Sciatic nerve (tissue), 2 donors: ENCODE results near the gene CENPA. TPM values are rescaled to one million over a fixed set of nuclear protein-coding genes. Genes with fewer than 3 reads are reported as not detected.
"Not testable (repeated sequence)": the region's sequence is repeated elsewhere in the genome, so short reads cannot be mapped to it uniquely, and the experiment has no call there.

Source experiments
- ATAC-seq: fragments of 200-7000 bp; cut with Tn5 transposase; one replicate; pipeline ENCODE4 v1.9.1; 2020; ENCODE audit warnings: mild to moderate bottlenecking, moderate library complexity
- DNase-seq: peaks from one replicate; pipeline ENCODE4 v3.0.0-alpha.2; 2020; ENCODE audit warnings: low spot score
- intact Hi-C: fragments of 100-400 bp; cut with DNase I; formaldehyde crosslinking; loops from one replicate; pipeline ENCODE4 v1.14.2; 2022
- total RNA-seq: library from RNA; stranded (reverse); fragmentation: NEBNext Ultra II Directional; extraction: Animal tissue kit (Norgen Biotek cat#: 25700); gene quantifications from one replicate; pipeline ENCODE4 v1.2.1, GENCODE V29; 2021
- donor health status: DM: no; HTN: no; CAD: no.
- donor health status: DM: no; HTN: no; CAD: no.

The CENPA gene
- total RNA-seq = 0.31 TPM

DNA sequence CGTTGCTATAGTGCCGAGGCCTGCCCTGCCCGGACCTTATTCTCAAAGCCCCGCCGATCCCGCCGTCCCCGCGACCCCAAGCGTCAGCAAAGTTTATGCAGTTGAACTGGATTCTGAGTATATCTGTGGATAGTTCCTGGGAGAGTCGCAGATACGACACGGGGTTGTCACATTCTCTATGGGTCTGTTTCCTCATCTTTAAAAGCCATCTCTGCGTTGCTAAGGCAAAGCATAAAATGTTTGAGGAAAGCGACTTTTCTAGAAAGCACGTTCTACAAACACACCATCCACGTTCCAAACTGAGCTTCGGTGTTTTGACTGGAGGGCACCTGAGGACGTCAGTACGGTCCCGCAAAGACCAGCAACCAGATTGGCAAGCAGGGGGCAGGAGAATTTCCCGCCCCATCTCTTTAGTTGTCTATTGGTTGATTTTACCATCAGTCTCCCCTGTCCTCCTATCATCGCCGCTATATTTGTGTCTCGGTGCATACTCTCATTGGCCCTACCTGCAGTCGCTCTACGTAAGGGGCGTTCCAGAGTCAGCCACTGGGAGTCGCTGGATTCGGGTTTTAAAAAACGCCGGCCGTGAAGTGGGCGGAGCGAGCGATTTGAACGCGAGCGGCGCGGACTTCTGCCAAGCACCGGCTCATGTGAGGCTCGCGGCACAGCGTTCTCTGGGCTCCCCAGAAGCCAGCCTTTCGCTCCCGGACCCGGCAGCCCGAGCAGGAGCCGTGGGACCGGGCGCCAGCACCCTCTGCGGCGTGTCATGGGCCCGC is at the start of gene CENPA:
Gene CENPA, plus strand, starts transcription at position 626 of the 776 bp plus-strand sequence. Its CDS starts 141 bp downstream, at position 767.
- intact Hi-C loops = no loop called here
- ATAC-seq = peak; percentile 100
- DNase-seq = peak; percentile 98

DNA sequence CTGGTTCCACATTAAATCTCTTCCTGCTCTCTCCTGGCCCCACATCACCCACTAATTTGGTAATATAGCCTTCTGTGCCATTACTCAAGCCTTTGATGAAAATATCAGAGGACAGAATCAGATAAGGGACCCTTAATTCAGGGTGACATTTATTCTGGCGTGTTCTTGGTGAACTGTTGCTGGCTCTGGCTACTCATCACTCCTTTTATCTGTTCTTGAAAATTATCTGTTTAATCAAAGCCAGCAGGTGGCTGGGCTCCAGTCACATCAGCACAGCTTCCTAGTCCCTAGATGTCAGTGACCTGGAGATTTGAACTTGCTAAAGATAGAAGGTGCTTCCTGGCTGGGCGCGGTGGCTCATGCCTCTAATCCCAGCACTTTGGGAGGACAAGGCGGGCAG is 48.6 kb upstream of the CENPA start:
- DNase-seq (no peak), ATAC-seq (no peak)
- intact Hi-C loops = no loop called here

DNA sequence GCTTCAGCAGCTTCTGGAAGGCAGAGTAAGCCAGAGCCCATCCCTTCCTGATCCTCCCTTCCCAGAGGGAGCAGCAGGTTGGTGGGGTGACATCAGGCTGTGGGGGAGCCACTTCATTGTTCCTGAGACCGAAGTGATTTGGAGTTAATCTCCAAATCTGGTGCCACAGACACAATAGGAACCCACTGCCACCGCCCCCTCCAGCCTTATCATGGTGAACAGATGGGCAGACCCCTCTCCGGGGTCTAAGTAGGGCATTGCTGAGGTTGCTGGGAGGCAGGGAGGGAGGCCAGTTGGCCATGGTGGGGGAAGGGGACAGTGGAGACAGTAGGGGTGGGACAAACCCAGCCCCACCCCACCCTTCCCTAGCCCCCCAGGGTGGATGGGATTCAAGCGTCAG is 47.4 kb upstream of the CENPA start:
- intact Hi-C loops = no loop called here
- no peak for ATAC-seq
- DNase-seq = no peak

DNA sequence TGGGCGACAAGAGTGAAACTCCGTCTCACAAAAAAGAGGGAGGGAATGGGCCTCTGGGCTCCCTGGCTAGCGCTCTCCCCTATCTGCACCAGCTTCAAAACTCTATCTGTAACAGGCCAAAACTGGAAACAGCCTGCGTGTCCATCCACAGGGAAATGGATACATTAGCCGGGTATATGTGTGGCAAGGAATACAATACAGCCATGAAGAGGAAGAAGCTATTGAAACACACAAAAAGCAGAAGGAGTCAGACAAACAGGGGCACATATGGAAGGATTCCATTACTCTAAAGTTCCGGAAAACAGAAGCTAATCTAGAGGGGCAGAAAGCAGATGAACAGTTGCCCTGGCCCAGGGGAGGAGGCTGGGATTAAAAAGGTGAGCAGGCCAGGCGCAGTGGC is 46.3 kb upstream of the CENPA start:
- no peak for DNase-seq
- ATAC-seq = no peak
- intact Hi-C loops = no loop called here

DNA sequence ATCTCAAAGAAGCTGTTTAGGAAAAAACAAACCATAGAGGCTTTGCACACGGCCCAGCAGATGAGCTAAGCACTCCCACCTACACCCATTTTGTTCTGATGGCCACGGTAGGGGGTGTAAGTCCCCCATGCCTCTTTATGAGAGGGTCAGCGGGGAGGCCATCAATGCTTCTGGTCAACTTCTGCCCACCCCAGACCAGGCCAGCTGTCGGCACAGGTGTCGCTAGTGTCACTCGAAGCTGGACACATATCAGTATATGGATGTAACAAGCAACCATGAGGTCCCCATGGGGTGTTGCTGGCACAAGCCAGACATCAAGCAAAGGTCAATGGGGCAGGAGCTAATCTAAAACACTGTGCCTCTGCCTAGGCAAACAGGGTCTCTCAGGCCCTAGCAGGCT is 45.5 kb upstream of the CENPA start:
- intact Hi-C loops = loop anchor here (5.0 kb wide), 1 partner anchor 133 kb away; no protein-coding TSS in a partner anchor
- DNase-seq (no peak), ATAC-seq (no peak)

DNA sequence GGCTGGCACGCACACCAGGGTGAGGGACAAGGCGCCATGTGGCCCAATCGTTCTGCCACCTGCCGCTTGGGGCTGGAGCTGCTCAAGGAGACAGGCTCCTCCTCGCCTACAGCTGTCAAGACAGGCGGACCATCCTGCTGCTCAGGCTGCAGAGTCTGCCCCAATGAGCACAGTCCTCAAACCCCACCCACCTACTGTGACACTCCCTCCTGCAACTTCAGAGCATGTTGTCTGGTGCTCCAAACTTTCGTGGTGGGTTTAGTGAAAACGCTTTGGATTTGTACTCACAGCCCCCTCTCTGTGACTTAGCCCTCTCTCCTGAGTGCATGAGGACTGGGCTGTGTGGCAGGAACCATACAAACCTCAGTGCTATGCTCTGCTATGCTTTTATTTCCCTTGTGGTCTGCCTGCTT is 45.0 kb upstream of the CENPA start:
- DNase-seq (no peak), ATAC-seq (no peak)
- intact Hi-C loops = loop anchor here (5.0 kb wide), 1 partner anchor 134 kb away; no protein-coding TSS in a partner anchor

DNA sequence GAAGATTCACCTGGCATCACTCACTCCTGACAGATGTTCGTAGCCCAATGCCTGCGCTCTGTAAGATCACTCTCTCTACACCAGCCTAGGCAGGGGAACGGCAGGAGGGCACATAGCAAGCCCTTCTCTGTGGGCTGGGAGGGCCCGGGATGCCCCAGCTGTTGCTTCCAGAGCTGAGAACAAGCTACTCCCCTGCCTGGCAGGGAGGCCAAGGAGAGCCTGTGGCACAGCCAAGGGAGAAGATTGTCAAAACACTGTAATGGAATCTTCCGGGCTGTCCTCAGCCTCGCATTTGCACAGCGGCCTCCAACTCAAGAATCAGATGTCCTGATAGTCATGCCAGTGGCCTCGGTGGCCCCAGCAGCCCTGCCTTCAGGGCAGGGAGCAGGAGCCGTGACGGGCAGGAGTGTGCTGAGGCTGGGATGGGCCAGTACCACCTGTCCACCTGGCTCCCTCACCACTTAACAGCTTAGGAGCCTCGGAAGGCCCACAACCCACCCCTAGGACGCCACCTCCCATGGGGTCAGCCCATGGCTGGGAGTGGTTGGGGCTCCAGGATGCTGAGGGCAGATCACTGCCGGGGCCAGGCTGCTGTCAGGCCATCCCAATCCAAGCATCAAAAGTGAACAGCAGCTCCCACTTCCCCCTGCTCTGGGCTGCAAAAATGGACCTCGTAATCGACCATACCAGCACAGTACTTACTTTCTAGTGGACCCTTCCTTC is 43.6 kb upstream of the CENPA start:
- DNase-seq (no peak), ATAC-seq (no peak)
- intact Hi-C loops = loop anchor here (5.0 kb wide), 1 partner anchor 135 kb away; no protein-coding TSS in a partner anchor

DNA sequence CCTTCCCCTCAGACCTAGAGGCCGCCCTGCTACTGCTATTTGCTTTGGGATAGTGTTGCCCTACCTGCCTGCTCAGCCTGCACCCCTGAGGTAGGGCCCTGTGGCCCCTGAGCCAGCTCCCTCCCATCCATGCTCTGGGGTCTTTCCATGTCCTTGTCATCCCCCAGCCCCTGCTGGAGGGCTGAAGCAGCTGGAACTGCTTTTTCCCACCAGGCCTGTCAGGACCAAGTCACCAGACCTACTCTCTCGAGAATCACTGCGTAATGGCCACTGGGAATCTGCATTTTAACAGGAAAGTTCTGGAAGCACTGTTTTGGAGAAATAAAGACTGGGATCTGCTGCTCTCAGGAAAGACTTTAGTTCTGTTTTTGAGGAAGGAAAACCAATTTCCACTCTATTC is 42.0 kb upstream of the CENPA start:
- ATAC-seq (no peak), DNase-seq (no peak)
- intact Hi-C loops = loop anchor here (5.0 kb wide), 1 partner anchor 137 kb away; no protein-coding TSS in a partner anchor

DNA sequence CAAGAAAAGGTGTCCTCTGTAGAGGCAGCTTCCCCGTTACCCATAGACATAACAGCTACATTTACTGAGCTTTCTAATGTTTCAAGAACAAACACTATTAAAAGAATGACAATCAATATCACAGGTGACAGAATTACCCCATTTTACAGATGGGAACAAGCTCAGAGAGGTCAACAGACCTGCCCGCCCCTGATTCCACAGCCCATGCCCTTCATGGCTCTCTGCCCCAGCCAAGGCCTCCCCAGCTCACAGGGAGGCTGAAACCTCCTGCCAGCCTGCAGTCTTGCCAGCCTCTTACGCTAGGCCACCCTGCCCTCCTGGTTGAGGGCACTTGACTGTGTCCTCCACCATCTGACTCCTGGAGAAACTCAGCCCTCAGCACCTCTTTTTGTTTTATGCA is 40.9 kb upstream of the CENPA start:
- DNase-seq (no peak), ATAC-seq (no peak)
- intact Hi-C loops = loop anchor here (5.0 kb wide), 1 partner anchor 138 kb away; no protein-coding TSS in a partner anchor

DNA sequence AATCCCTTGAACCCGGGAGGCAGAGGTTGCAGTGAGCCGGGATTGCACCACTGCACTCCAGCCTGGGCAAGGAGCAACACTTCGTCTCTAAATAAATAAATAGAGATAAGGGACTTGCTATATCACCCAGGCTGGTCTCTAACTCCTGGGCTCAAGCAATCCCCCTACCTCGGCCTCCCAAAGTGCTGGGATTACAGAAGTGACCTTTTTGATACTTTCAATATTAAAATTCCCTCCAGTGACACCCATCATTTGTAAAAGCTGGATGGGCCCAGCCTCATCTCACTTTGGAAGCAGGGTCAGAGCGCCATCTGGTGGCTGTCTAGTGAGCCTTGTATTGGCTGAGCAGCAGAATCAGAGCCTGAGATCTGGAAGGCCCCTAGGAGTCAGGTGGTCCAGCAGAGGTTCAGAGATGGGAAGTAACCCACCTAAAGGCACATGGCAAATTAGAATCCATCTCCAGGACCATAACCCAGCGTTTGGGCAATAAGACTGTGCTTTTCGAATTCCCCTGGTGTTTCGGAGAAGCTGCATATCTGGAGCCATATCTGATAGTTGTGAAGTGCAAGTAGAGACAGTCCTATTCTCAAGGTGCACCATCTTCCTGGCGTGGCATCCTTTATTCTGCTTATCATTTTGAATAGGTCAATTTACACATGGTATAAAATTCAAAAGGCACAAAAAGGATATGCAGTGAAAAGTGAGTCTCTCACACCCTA is 40.1 kb upstream of the CENPA start:
- ATAC-seq = peak; percentile 93
- peak; percentile 93 for DNase-seq
- intact Hi-C loops = no loop called here

DNA sequence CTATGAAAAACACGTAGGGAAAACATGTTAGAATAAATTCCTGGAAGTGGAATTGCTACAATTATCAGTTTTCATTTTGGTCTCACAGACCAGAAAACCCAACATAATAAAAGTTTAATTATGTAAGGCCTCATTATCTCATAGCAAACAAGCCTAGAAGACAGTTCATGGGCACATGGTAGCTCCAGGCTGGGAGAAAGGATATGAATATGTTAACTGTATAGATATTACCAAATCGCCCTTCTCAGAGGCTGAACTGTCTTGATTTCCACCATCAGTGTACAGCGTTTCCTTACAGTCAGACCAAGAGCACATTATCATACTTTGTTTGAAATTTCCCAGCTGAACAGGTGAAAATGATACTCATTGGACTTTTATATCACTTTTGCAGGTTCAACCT is 38.9 kb upstream of the CENPA start:
- intact Hi-C loops = no loop called here
- ATAC-seq (no peak), DNase-seq (no peak)

DNA sequence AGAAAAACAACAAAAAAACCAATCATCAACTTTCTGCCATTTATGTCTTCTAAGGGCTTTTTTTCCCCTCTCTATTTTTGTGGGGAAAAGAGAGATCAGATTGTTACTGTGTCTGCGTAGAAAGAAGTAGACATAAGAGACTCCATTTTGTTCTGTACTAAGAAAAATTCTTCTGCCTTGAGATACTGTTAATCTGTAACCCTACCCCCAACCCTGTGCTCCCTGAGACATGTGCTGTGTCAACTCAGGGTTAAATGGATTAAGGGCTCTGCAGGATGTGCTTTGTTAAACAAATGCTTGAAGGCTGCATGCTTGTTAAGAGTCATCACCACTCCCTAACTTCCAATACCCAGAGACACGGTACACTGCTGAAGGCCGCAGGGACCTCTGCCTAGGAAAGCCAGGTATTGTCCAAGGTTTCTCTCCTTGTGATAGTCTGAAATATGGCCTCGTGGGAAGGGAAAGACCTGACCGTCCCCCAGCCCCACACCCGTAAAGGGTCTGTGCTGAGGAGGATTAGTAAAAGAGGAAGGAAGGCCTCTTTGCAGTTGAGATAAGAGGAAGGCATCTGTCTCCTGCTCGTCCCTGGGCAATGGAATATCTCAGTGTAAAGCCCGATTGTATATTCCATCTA is 36.0 kb upstream of the CENPA start:
- ATAC-seq, intact Hi-C loops, DNase-seq: not testable (repeated sequence)

DNA sequence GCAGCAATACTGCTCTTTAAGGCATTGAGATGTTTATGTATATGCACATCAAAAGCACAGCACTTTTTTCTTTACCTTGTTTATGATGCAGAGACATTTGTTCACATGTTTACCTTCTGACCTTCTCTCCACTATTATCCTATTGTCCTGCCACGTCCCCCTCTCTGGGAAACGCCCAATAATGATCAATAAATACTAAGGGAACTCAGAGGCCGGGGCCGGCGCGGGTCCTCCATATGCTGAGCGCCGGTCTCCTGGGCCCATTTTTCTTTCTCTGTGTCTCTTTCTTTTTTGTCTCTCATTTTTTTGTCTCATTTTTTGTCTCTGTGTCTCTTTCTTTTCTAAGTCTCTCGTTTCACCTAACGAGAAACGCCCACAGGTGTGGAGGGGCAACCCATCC is 35.4 kb upstream of the CENPA start:
- ATAC-seq, DNase-seq, intact Hi-C loops: not testable (repeated sequence)

DNA sequence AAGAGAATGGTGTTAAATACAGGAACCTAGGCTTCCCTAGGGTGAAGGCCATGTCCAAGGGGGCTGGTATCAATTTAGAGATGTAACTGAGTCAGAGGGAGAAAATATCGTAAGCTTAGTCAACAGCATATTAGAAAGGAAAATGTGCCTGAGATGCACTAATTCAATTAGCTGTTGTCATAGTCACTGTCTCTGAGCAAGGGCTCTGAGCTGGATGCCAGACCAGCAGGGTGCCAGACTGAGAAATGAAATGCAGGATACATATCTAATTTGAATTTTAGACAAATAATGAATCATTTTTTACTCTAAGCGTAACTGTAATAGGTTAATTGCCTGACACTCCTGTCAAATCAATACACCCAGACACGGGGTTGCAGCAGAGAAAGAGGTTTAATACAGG is 33.2 kb upstream of the CENPA start:
- ATAC-seq (no peak), DNase-seq (no peak)
- intact Hi-C loops = no loop called here

DNA sequence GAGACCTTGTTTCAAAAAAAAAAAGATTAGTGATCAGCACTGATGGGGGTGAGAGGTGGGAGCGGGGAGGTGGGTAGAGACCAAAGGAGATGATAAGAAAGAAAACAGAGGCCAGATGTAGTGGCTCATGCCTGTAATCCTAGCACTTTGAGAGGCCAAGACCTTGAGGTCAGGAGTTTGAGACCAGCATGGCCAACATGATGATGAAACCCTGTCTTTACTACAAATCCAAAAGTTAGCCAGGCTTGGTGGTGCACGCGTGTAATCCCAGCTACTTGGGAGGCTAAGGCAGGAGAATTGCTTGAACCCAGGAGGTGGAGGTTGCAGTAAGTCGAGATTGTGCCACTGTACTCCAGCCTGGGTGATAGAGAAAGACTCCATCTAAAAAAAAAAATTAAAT is 31.3 kb upstream of the CENPA start:
- DNase-seq (no peak), ATAC-seq (no peak)
- intact Hi-C loops = no loop called here

DNA sequence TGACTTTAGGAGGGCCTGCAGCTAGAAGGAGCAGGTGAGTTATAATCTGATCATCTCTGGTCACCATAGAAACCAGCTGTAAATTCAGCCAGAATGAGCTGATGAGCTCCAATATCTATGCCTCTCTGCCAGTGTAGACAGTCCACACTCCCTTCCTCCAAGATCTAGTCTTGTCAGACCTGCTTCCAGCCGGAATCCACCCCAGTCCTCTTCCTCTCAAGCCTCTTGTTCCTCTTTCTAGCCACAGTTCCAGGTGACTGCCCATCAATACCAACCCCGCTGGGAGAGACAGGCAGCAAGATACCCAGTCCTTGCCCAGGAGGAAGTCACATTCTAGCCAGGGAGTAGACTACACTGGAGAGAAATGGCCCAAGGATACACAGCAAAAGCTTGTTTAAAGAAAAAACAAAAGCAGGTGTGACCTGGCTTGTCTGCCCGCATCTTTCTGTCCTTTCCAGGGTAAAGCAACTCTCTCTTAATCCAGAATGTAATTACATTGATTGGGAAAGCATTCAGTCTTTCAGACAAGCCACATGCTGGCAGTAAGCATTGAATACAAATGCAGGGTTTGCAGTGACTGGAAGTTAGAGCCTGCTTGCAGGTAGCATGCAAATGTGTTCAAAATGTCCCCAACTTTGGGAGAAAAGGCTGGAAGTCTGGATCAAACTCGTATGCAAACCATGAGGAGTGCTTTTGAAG is 30.7 kb upstream of the CENPA start:
- ATAC-seq (no peak), DNase-seq (no peak)
- intact Hi-C loops = no loop called here

DNA sequence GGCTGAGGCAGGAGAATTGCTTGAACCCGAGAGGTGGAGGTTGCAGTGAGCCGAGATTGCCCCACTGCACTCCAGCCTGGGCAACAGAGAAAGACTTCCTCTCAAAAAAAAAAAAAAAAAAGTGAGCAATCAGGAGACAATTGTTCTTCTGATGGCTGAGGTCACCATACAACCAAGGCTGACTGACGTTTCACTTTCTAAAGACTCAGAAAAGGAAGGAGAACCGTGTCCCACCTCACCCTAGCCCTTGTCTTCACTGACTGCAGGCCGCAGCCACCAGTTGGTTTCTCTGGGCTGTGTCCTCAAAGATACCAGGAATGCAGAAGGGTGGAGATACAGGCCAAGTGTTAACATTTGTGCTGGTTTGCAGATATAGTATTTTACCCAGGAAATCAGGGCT is 29.5 kb upstream of the CENPA start:
- no peak for ATAC-seq
- intact Hi-C loops = no loop called here
- no peak for DNase-seq
